ENCODE data around the gene PPP1CC.

Gene PPP1CC

GRCh38 chr12:110687396-110688169 is 55.1 kb downstream of the PPP1CC start:
- DNase-seq (ENCODE audit: low spot score) = no peak

GRCh38 chr12:110686294-110686903 is 56.3 kb downstream of the PPP1CC start:
- no peak for DNase-seq (ENCODE audit: low spot score)

- no peak for DNase-seq (ENCODE audit: low spot score)
Observed at GRCh38 chr12:110684312-110684836, 58.3 kb downstream of the PPP1CC start.

- no peak for DNase-seq (ENCODE audit: low spot score)
Observed at GRCh38 chr12:110683888-110684287, 58.8 kb downstream of the PPP1CC start.

GRCh38 chr12:110680032-110680431 is 62.7 kb downstream of the PPP1CC start:
- no peak for DNase-seq (ENCODE audit: low spot score)

- no peak for DNase-seq (ENCODE audit: low spot score)
Observed at GRCh38 chr12:110679201-110679600, 63.5 kb downstream of the PPP1CC start.

- no peak for DNase-seq (ENCODE audit: low spot score)
Observed at GRCh38 chr12:110677982-110678381, 64.7 kb downstream of the PPP1CC start.

- no peak for DNase-seq (ENCODE audit: low spot score)
Observed at GRCh38 chr12:110677206-110677911, 65.3 kb downstream of the PPP1CC start.

GRCh38 chr12:110676171-110676570 is 66.5 kb downstream of the PPP1CC start:
- DNase-seq (ENCODE audit: low spot score) = no peak

- DNase-seq (ENCODE audit: low spot score) = no peak
Observed at GRCh38 chr12:110670161-110670701, 72.5 kb downstream of the PPP1CC start.
